Natural killer cell (primary cell): ENCODE data around the gene CD1C. TPM values are rescaled to one million over a fixed set of nuclear protein-coding genes. Genes with fewer than 3 reads are reported as not detected.
A peak's percentile ranks its signal among the peaks of the same experiment; 100 is the strongest.

Source experiments
- ATAC-seq, 3 donors: fragments of 150-1000 bp in 2 of 3; fragments of 200-7000 bp in 1 of 3; cut with Tn5 transposase; 1 replicate in 1 of 3; 2 replicates in 2 of 3; pipeline ENCODE4 v1.10.0; 2021; ENCODE audit warnings: mild to moderate bottlenecking in 2 of 3, moderate library complexity in 2 of 3
- DNase-seq, 2 donors: peaks; one replicate each; pipeline versions ENCODE4 v3.0.0 to v3.0.0-alpha.2; 2013 to 2021; ENCODE audit warnings: mixed read lengths in 1 of 2
- H3K27ac ChIP-seq: one replicate; pipeline ENCODE4 v1.5.1; 2013; ENCODE audit warnings: mild to moderate bottlenecking, low read length
- H3K27me3 ChIP-seq: one replicate; pipeline ENCODE4 v1.6.1; 2013; ENCODE audit warnings: low read length; ENCODE audit not compliant: control insufficient read depth, insufficient read depth
- H3K36me3 ChIP-seq: one replicate; pipeline ENCODE4 v1.6.1; 2013; ENCODE audit warnings: low read length; ENCODE audit not compliant: control insufficient read depth, insufficient read depth
- H3K4me1 ChIP-seq: one replicate; pipeline ENCODE4 v1.6.1; 2013; ENCODE audit warnings: low read length; ENCODE audit not compliant: control insufficient read depth, insufficient read depth
- H3K4me3 ChIP-seq: one replicate; pipeline ENCODE4 v1.5.1; 2013; ENCODE audit warnings: low read length
- H3K9me3 ChIP-seq: one replicate; pipeline ENCODE4 v1.6.1; 2013; ENCODE audit warnings: low read length; ENCODE audit not compliant: control insufficient read depth, insufficient read depth
- H3K27ac Mint-ChIP-seq, 2 donors: one replicate each; pipeline ENCODE4 v1.8.0; 2022; ENCODE audit warnings: mild to moderate bottlenecking in 2 of 2, mixed read lengths in 2 of 2, moderate library complexity in 1 of 2
- H3K27me3 Mint-ChIP-seq, 2 donors: one replicate each; pipeline ENCODE4 v1.8.0; 2022; ENCODE audit warnings: low read depth in 2 of 2, mixed read lengths in 2 of 2
- H3K36me3 Mint-ChIP-seq: one replicate; pipeline ENCODE4 v1.8.0; 2022; ENCODE audit warnings: mixed read lengths
- H3K4me1 Mint-ChIP-seq, 2 donors: one replicate each; pipeline ENCODE4 v1.8.0; 2022; ENCODE audit warnings: mixed read lengths in 2 of 2
- H3K4me3 Mint-ChIP-seq: one replicate; pipeline ENCODE4 v1.8.0; 2022; ENCODE audit warnings: mild to moderate bottlenecking, moderate library complexity, mixed read lengths
- H3K9me3 Mint-ChIP-seq, 2 donors: one replicate each; pipeline ENCODE4 v1.8.0; 2022; ENCODE audit warnings: mixed read lengths in 2 of 2
- CTCF ChIP-seq: fragments of 200-600 bp; IDR thresholded peaks from one replicate; pipeline ENCODE4 v1.8.0; 2022; ENCODE audit warnings: antibody characterized with exemption
- WGBS: methylation state at CpG from one replicate; pipeline ENCODE4 v1.1.7; 2013; ENCODE audit warnings: missing lambda C conversion rate; ENCODE audit not compliant: insufficient coverage; 5-methylcytosine and 5-hydroxymethylcytosine counted together
- intact Hi-C: fragments of 100-400 bp; cut with micrococcal nuclease; formaldehyde crosslinking; loops from one replicate; pipeline ENCODE4 v1.14.2; 2022
- total RNA-seq, 4 donors: library from RNA; stranded (reverse); fragments of 120-200 nt in 1 of 4; gene quantifications; one replicate each; pipeline versions ENCODE4 v1.2.3 to v1.2.4, GENCODE V29; 2013 to 2022

Gene CD1C
- total RNA-seq, 3 donors from 2014 or later (not counting 1 experiment from before 2014, with no cell fraction given) = 1.2 to 4.6 TPM; not detected in 1

GRCh38 chr1:158331481-158332150 lies 41.9 kb downstream of the CD1C start, which contains the start of gene CD1B:
Gene CD1B (minus strand): TSS chr1:158331531. CDS start chr1:158331423, 108 bp downstream.
- Mint-ChIP-seq H3K4me3 (no peak within 1 kb of the TSS), H3K27ac (no peak within 1 kb of the TSS), H3K36me3 (no peaks in the 10 kb centered on the region), H3K9me3 (no peaks in the 10 kb centered on the region), H3K27me3 (no peaks in the 10 kb centered on the region), H3K4me1 (peaks cover 13 to 15% of the 10 kb centered on the region in 2 donors)
- no peak for DNase-seq
- TF ChIP-seq CTCF = no peak
- Histone ChIP-seq H3K4me3 (no peak within 1 kb of the TSS), H3K36me3 (no peaks in the 10 kb centered on the region), H3K27ac (no peak within 1 kb of the TSS), H3K4me1 (no peaks in the 10 kb centered on the region), H3K9me3 (no peaks in the 10 kb centered on the region), H3K27me3 (no peaks in the 10 kb centered on the region)
- 93% methylated on average over 1 of the region's 2 CpGs for WGBS
- ATAC-seq = no peak
- intact Hi-C loops = loop anchor here (2.0 kb wide), 1 partner anchor 127 kb away; no protein-coding TSS in a partner anchor

DNA sequence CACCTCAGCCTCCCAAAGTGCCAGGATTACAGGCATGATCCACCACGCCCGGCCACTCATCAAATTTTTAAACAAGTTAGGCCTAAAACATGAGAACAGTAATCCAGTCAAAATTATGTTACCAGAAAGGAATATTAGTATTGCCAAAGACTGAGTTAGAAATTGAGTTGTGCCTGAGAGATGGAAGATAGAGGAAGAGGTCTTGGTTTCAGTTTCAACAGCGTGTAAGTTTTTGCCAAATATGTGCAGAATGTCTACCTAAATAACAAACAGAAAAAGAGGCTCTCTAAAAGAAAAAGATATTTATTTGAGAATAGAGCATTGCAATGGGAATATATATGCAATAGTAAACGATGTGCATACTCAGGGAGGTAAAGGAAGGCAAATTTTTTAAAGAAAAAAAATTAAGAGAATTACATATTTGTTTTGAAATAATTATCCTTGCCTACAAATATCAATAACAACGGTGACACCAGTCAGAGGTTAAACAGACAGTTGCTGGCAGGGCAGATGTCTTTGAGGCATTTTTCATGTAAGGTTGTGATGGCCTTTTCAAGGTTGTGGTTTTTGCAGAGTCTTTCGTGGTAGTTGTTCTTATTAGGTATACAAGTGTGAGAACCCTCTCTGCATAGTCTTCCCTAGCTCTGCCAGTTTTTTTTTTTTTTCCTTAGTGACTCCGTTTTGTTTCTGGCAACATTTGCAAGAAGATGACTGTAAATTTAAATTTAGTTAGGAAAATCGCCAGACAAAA lies 43.9 kb downstream of the CD1C start:
- 80% methylated on average over 3 of the region's 8 CpGs for WGBS
- no peaks in the 10 kb centered on the region for H3K4me1 ChIP-seq
- H3K4me3 Mint-ChIP-seq = peak overlapping the region; percentile 40
- H3K27me3 Mint-ChIP-seq = peaks cover 0 to under 1% of the 10 kb centered on the region in 2 donors
- H3K4me1 Mint-ChIP-seq = peaks cover 13 to 15% of the 10 kb centered on the region in 2 donors
- no peaks in the 10 kb centered on the region for H3K36me3 Mint-ChIP-seq
- DNase-seq = no peak
- TF ChIP-seq CTCF = no peak
- intact Hi-C loops = no loop called here
- no peak for ATAC-seq
- H3K27me3 ChIP-seq = no peaks in the 10 kb centered on the region
- no peak overlapping the region for H3K27ac ChIP-seq
- no peak overlapping the region for H3K27ac Mint-ChIP-seq
- no peaks in the 10 kb centered on the region for H3K36me3 ChIP-seq
- H3K9me3 ChIP-seq = no peaks in the 10 kb centered on the region
- no peak overlapping the region for H3K4me3 ChIP-seq
- no peaks in the 10 kb centered on the region for H3K9me3 Mint-ChIP-seq

GRCh38 chr1:158334526-158335212 lies 44.9 kb downstream of the CD1C start:
- Histone ChIP-seq H3K27ac (no peak overlapping the region), H3K36me3 (no peaks in the 10 kb centered on the region), H3K4me3 (no peak overlapping the region), H3K9me3 (no peaks in the 10 kb centered on the region), H3K4me1 (no peaks in the 10 kb centered on the region), H3K27me3 (no peaks in the 10 kb centered on the region)
- H3K4me3 Mint-ChIP-seq = no peak overlapping the region
- peaks cover 5 to 8% of the 10 kb centered on the region in 2 donors for H3K27me3 Mint-ChIP-seq
- no peak for ATAC-seq
- no peaks in the 10 kb centered on the region for H3K9me3 Mint-ChIP-seq
- intact Hi-C loops = no loop called here
- H3K27ac Mint-ChIP-seq = no peak overlapping the region
- no peaks in the 10 kb centered on the region for H3K36me3 Mint-ChIP-seq
- TF ChIP-seq CTCF = no peak
- H3K4me1 Mint-ChIP-seq = peaks cover 13 to 15% of the 10 kb centered on the region in 2 donors
- WGBS = 50% methylated on average over 2 of the region's 2 CpGs
- DNase-seq = no peak
